Neural crest cell (in vitro differentiated cells): ENCODE data around the gene SHMT2. TPM values are rescaled to one million over a fixed set of nuclear protein-coding genes. Genes with fewer than 3 reads are reported as not detected.

Source experiments
- DNase-seq: peaks from one replicate; pipeline ENCODE4 v3.0.0; 2021; ENCODE audit warnings: low read depth, mixed read lengths, low spot score
- H3K27ac Mint-ChIP-seq: one replicate; pipeline ENCODE4 v1.8.0; 2021; ENCODE audit warnings: mild to moderate bottlenecking, mixed read lengths; ENCODE audit not compliant: unreplicated experiment
- H3K27me3 Mint-ChIP-seq: 2 replicates; pipeline ENCODE4 v1.8.0; 2021; ENCODE audit warnings: low read depth, mild to moderate bottlenecking, mixed read lengths
- H3K36me3 Mint-ChIP-seq: 2 replicates; pipeline ENCODE4 v1.8.0; 2021; ENCODE audit warnings: low read depth, mild to moderate bottlenecking, mixed read lengths
- H3K4me1 Mint-ChIP-seq: 2 replicates; pipeline ENCODE4 v1.8.0; 2021; ENCODE audit warnings: mixed read lengths
- H3K4me3 Mint-ChIP-seq: one replicate; pipeline ENCODE4 v1.8.0; 2021; ENCODE audit warnings: mild to moderate bottlenecking, mixed read lengths
- H3K9me3 Mint-ChIP-seq: 2 replicates; pipeline ENCODE4 v1.8.0; 2021; ENCODE audit warnings: mixed read lengths
- CTCF ChIP-seq: fragments of 200-600 bp; sonication (generic); conservative IDR thresholded peaks from 2 replicates; pipeline ENCODE4 v1.5.0; 2021; ENCODE audit warnings: antibody characterized with exemption, mild to moderate bottlenecking
- total RNA-seq: library from RNA; stranded (reverse); gene quantifications from 2 replicates; pipeline ENCODE4 v1.2.1, GENCODE V29; 2021

The SHMT2 gene
- total RNA-seq, 1 donor from 2014 or later: 230 TPM

GRCh38 chr12:57247041-57247440 lies 17.5 kb downstream of the SHMT2 start:
- Mint-ChIP-seq H3K27me3 (peaks cover 31% of the 10 kb centered on the region), H3K4me1 (peaks cover 14% of the 10 kb centered on the region), H3K4me3 (no peak overlapping the region), H3K36me3 (no peaks in the 10 kb centered on the region), H3K27ac (no peak overlapping the region), H3K9me3 (no peaks in the 10 kb centered on the region)
- DNase-seq: no peak
- no peak for TF ChIP-seq CTCF

DNA sequence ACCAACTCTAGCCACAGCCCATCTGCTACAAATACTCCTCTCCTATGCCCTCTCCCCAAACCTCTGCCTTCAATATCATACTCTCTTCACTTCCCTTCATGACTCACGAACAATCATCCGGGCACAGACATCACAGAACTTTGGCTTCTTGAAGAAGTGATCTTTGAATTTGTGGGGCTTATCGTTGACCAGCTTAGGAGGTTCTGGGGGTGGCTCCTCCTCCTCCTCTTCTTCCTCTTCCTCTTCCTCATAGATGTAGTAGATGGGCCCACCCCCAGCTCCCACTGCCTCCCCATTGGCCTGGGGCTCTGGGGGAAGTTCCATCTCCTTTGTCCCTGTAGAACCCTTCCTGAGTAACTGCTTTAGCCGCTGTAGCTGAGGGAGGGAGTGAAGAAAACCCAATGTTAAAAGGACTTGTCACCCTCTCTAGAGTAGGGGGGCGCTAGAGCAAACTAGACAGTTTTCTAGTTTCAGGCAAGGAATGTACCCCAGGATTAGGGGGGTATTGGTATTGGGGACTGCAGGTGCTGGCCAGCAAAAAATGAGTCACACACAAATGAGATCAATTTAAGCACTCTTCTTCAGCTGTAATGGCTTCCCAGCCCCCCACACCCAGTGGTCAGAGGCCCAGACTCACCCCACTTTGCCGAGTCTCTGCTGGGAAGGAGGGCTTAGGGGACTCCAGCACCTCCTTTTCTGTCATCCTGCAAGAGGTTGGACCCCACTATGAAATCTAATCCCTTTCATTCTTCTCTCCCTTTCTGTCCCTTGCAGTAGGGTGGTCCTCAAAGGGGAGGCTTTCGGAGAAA lies 19.6 kb downstream of the SHMT2 start:
- H3K27ac Mint-ChIP-seq: no peak overlapping the region

GRCh38 chr12:57250541-57250940 lies 21.0 kb downstream of the SHMT2 start:
- Mint-ChIP-seq H3K4me3 (no peak overlapping the region), H3K36me3 (no peaks in the 10 kb centered on the region), H3K27me3 (no peaks in the 10 kb centered on the region), H3K27ac (peak overlapping the region; percentile 19), H3K4me1 (no peaks in the 10 kb centered on the region), H3K9me3 (no peaks in the 10 kb centered on the region)
- no peak for TF ChIP-seq CTCF
- DNase-seq: no peak

More for the DNA sequence above, 19.6 kb downstream of the SHMT2 start:
- peaks cover 10% of the 10 kb centered on the region for H3K27me3 Mint-ChIP-seq
- peaks cover 1% of the 10 kb centered on the region for H3K4me1 Mint-ChIP-seq
- TF ChIP-seq CTCF: no peak
- DNase-seq: no peak
- no peaks in the 10 kb centered on the region for H3K36me3 Mint-ChIP-seq
- no peak overlapping the region for H3K4me3 Mint-ChIP-seq
- H3K9me3 Mint-ChIP-seq: no peaks in the 10 kb centered on the region

GRCh38 chr12:57250956-57251355 lies 21.4 kb downstream of the SHMT2 start, which contains the start of gene STAC3:
TSS of gene STAC3 (minus strand) at chr12:57251187. CDS start at chr12:57249636, 1,551 bp downstream.
- no peaks in the 10 kb centered on the region for H3K4me1 Mint-ChIP-seq
- no peaks in the 10 kb centered on the region for H3K9me3 Mint-ChIP-seq
- H3K27ac Mint-ChIP-seq: peak within 1 kb of the TSS; percentile 19
- H3K4me3 Mint-ChIP-seq: no peak within 1 kb of the TSS
- H3K27me3 Mint-ChIP-seq: no peaks in the 10 kb centered on the region
- peaks cover 3% of the 10 kb centered on the region for H3K36me3 Mint-ChIP-seq
- DNase-seq: no peak
- TF ChIP-seq CTCF: no peak

DNA sequence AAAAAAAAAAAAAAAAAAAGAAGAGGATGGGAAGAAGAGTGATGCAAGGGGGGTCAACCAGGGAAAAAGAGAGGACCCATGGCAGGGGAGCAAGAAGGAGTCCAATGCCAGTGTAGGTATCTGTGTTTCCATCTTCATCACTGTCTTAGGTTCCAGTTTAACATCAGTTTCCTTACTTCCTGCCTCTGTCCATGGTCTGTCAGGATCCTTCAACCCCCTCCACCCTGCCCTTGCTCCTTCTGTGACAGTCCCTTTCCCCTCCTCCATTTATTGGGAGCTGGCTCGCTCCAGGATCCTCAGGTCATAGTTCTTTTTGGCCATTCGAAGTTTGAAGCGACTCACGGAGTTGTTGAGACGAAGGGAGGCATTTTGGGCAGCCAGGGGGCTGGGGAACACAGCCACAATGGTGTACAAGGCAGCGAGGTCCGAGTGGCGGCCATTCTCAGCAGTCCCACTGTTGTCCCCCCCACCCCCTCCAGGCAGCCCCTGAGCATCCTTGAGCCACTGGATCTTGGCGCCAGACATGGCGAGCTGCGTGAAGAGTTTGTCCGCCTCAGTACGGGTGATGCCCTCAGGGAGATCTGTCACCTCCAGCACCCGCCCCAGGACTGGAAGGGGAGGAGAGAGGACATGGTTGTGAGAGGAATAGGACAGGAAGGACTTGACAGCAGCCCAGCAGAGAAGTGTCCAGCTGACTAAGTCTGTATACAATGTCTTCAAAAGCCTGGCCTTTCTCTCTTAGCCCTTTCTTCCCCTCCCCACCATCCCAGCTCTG lies 25.2 kb downstream of the SHMT2 start:
- TF ChIP-seq CTCF: no peak
- no peaks in the 10 kb centered on the region for H3K9me3 Mint-ChIP-seq

More for the DNA sequence above, 25.2 kb downstream of the SHMT2 start:
- Mint-ChIP-seq H3K27ac (no peak overlapping the region), H3K36me3 (peaks cover 10% of the 10 kb centered on the region), H3K4me1 (no peaks in the 10 kb centered on the region), H3K4me3 (no peak overlapping the region), H3K27me3 (no peaks in the 10 kb centered on the region)
- no peak for DNase-seq
